Natural killer cell (primary cell): Measurements from ENCODE around the gene TMEM117. TPM values are rescaled to one million over a fixed set of nuclear protein-coding genes. Genes with fewer than 3 reads are reported as not detected.

Experiments
- ATAC-seq, 3 donors: fragments of 150-1000 bp in 2 of 3; fragments of 200-7000 bp in 1 of 3; cut with Tn5 transposase; 1 replicate in 1 of 3; 2 replicates in 2 of 3; pipeline ENCODE4 v1.10.0; 2021; ENCODE audit warnings: mild to moderate bottlenecking in 2 of 3, moderate library complexity in 2 of 3
- DNase-seq, 2 donors: peaks; one replicate each; pipeline versions ENCODE4 v3.0.0 to v3.0.0-alpha.2; 2013 to 2021; ENCODE audit warnings: mixed read lengths in 1 of 2
- H3K27ac ChIP-seq: one replicate; pipeline ENCODE4 v1.5.1; 2013; ENCODE audit warnings: mild to moderate bottlenecking, low read length
- H3K27me3 ChIP-seq: one replicate; pipeline ENCODE4 v1.6.1; 2013; ENCODE audit warnings: low read length; ENCODE audit not compliant: control insufficient read depth, insufficient read depth
- H3K36me3 ChIP-seq: one replicate; pipeline ENCODE4 v1.6.1; 2013; ENCODE audit warnings: low read length; ENCODE audit not compliant: control insufficient read depth, insufficient read depth
- H3K4me1 ChIP-seq: one replicate; pipeline ENCODE4 v1.6.1; 2013; ENCODE audit warnings: low read length; ENCODE audit not compliant: control insufficient read depth, insufficient read depth
- H3K4me3 ChIP-seq: one replicate; pipeline ENCODE4 v1.5.1; 2013; ENCODE audit warnings: low read length
- H3K9me3 ChIP-seq: one replicate; pipeline ENCODE4 v1.6.1; 2013; ENCODE audit warnings: low read length; ENCODE audit not compliant: control insufficient read depth, insufficient read depth
- H3K27ac Mint-ChIP-seq, 2 donors: one replicate each; pipeline ENCODE4 v1.8.0; 2022; ENCODE audit warnings: mild to moderate bottlenecking in 2 of 2, mixed read lengths in 2 of 2, moderate library complexity in 1 of 2
- H3K27me3 Mint-ChIP-seq, 2 donors: one replicate each; pipeline ENCODE4 v1.8.0; 2022; ENCODE audit warnings: low read depth in 2 of 2, mixed read lengths in 2 of 2
- H3K36me3 Mint-ChIP-seq: one replicate; pipeline ENCODE4 v1.8.0; 2022; ENCODE audit warnings: mixed read lengths
- H3K4me1 Mint-ChIP-seq, 2 donors: one replicate each; pipeline ENCODE4 v1.8.0; 2022; ENCODE audit warnings: mixed read lengths in 2 of 2
- H3K4me3 Mint-ChIP-seq: one replicate; pipeline ENCODE4 v1.8.0; 2022; ENCODE audit warnings: mild to moderate bottlenecking, moderate library complexity, mixed read lengths
- H3K9me3 Mint-ChIP-seq, 2 donors: one replicate each; pipeline ENCODE4 v1.8.0; 2022; ENCODE audit warnings: mixed read lengths in 2 of 2
- CTCF ChIP-seq: fragments of 200-600 bp; IDR thresholded peaks from one replicate; pipeline ENCODE4 v1.8.0; 2022; ENCODE audit warnings: antibody characterized with exemption
- WGBS: methylation state at CpG from one replicate; pipeline ENCODE4 v1.1.7; 2013; ENCODE audit warnings: missing lambda C conversion rate; ENCODE audit not compliant: insufficient coverage; 5-methylcytosine and 5-hydroxymethylcytosine counted together
- intact Hi-C: fragments of 100-400 bp; cut with micrococcal nuclease; formaldehyde crosslinking; loops from one replicate; pipeline ENCODE4 v1.14.2; 2022
- total RNA-seq, 4 donors: library from RNA; stranded (reverse); fragments of 120-200 nt in 1 of 4; gene quantifications; one replicate each; pipeline versions ENCODE4 v1.2.3 to v1.2.4, GENCODE V29; 2013 to 2022

TMEM117 gene
- total RNA-seq, 3 donors from 2014 or later (not counting 1 experiment from before 2014, with no cell fraction given): 7.1 to 8.1 (median 7.9) TPM

- H3K4me1 Mint-ChIP-seq: no peaks in the 10 kb centered on the region
- no peaks in the 10 kb centered on the region for H3K27me3 Mint-ChIP-seq
- H3K9me3 Mint-ChIP-seq: peaks cover 10 to 21% of the 10 kb centered on the region in 2 donors
- DNase-seq: no peak
- peaks cover 18% of the 10 kb centered on the region for H3K36me3 Mint-ChIP-seq
- Histone ChIP-seq H3K4me1 (no peaks in the 10 kb centered on the region), H3K9me3 (no peaks in the 10 kb centered on the region), H3K36me3 (no peaks in the 10 kb centered on the region), H3K27ac (no peak overlapping the region), H3K4me3 (no peak overlapping the region), H3K27me3 (no peaks in the 10 kb centered on the region)
- H3K4me3 Mint-ChIP-seq: no peak overlapping the region
- TF ChIP-seq CTCF: no peak
- 97% methylated on average over 5 of the region's 5 CpGs for WGBS
- no peak overlapping the region for H3K27ac Mint-ChIP-seq
- intact Hi-C loops: no loop called here
- ATAC-seq: no peak
Observed at GRCh38 chr12:44206045-44206444, 370.2 kb downstream of the TMEM117 start.

- H3K4me3 Mint-ChIP-seq: no peak overlapping the region
Observed at GRCh38 chr12:44217146-44217883, 381.4 kb downstream of the TMEM117 start.

GRCh38 chr12:44223736-44224135, 387.9 kb downstream of the TMEM117 start:
- peaks cover 0 to 4% of the 10 kb centered on the region in 2 donors for H3K4me1 Mint-ChIP-seq
- H3K27me3 Mint-ChIP-seq: no peaks in the 10 kb centered on the region
- Histone ChIP-seq H3K27me3 (no peaks in the 10 kb centered on the region), H3K4me1 (no peaks in the 10 kb centered on the region), H3K27ac (no peak overlapping the region), H3K9me3 (no peaks in the 10 kb centered on the region), H3K36me3 (no peaks in the 10 kb centered on the region), H3K4me3 (no peak overlapping the region)
- H3K4me3 Mint-ChIP-seq: no peak overlapping the region
- ATAC-seq (no peak), DNase-seq (no peak)
- intact Hi-C loops: no loop called here
- H3K9me3 Mint-ChIP-seq: peaks cover 7 to 14% of the 10 kb centered on the region in 2 donors
- no peak overlapping the region for H3K27ac Mint-ChIP-seq
- H3K36me3 Mint-ChIP-seq: no peaks in the 10 kb centered on the region
- TF ChIP-seq CTCF: no peak
- 87% methylated on average over 2 of the region's 2 CpGs for WGBS

More at GRCh38 chr12:44217146-44217883, 381.4 kb downstream of the TMEM117 start:
- Histone ChIP-seq H3K36me3 (no peaks in the 10 kb centered on the region), H3K27me3 (no peaks in the 10 kb centered on the region), H3K4me3 (no peak overlapping the region), H3K9me3 (peaks cover 3% of the 10 kb centered on the region), H3K4me1 (no peaks in the 10 kb centered on the region), H3K27ac (no peak overlapping the region)
- 94% methylated on average over 3 of the region's 4 CpGs for WGBS
- Mint-ChIP-seq H3K9me3 (peaks cover 8 to 16% of the 10 kb centered on the region in 2 donors), H3K36me3 (peaks cover 6% of the 10 kb centered on the region), H3K27ac (no peak overlapping the region), H3K27me3 (no peaks in the 10 kb centered on the region), H3K4me1 (peaks cover 0 to 4% of the 10 kb centered on the region in 2 donors)
- no peak for TF ChIP-seq CTCF
- intact Hi-C loops: no loop called here
- ATAC-seq: no peak
- DNase-seq: no peak
